ENCODE results near the gene CEP104. TPM values are rescaled to one million over a fixed set of nuclear protein-coding genes. Genes with fewer than 3 reads are reported as not detected.

CEP104 gene
- polyA plus RNA-seq, 1 donor (not counting 4 experiments of a cell fraction or from before 2014, with no cell fraction given), result 35.7 TPM

DNA sequence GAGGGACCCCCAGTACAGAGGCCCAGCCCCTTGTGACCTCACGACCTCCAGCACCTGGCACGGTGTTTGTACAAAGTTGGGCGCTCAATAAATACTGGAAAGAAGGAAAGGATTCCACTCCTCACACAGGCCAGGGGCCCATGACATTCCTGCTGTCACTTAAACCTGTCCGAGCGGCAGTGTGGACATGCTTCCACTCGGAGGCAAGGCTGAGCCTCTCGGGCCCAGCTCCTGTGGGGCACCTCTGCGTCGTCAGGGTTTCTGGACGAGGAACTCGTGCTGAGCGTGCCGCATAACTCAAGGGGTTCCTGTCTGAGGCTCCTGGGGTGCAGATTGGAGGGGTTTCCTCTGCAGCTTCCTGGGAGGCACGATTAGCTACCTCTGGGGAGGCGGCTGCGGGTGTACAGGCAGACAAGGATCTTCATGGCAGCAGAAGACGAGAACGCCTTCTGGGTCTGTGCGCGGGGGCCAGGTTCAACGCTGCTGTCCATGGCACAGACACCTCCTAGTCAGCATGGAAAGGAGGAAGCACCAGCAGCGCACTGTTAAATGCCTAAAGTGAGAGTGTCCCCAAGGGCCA is 88.1 kb downstream of the CEP104 start:
- no peaks in the 10 kb centered on the region for H3K79me2 ChIP-seq (ENCODE audit: control insufficient read depth, insufficient read depth, low read length)
- dilution Hi-C loops (cut with MboI; ENCODE audit: extremely low pct_ligation_motif_present, low sequenced_read_pairs), result no loop called here
- no peak overlapping the region for H3K4me2 ChIP-seq (ENCODE audit: control insufficient read depth, extremely low read depth, insufficient read depth, low read depth, low read length)
- H2AFZ ChIP-seq (ENCODE audit: control insufficient read depth, low read length), result no peak overlapping the region
- H3K9me1 ChIP-seq (ENCODE audit: control insufficient read depth, extremely low read depth, insufficient read depth, low read length), result no peaks in the 10 kb centered on the region
- peaks cover 5% of the 10 kb centered on the region for H3K4me1 ChIP-seq (ENCODE audit: control insufficient read depth, extremely low read depth, insufficient read depth, low read length)
- no peaks in the 10 kb centered on the region for H3K27me3 ChIP-seq (ENCODE audit: control insufficient read depth, extremely low read depth, insufficient read depth, low read length)
- no peaks in the 10 kb centered on the region for H3K36me3 ChIP-seq (ENCODE audit: control insufficient read depth in 2 of 2, extremely low read depth in 1 of 2, insufficient read depth in 2 of 2, low read length in 2 of 2)
- H3K9me3 ChIP-seq (ENCODE audit: control insufficient read depth, low read depth, low read length), result no peaks in the 10 kb centered on the region
- no peak overlapping the region for H3K9ac ChIP-seq (ENCODE audit: control insufficient read depth, extremely low read depth, insufficient read depth, low read length)
- no peaks in the 10 kb centered on the region for H4K20me1 ChIP-seq (ENCODE audit: control insufficient read depth, extremely low read depth, insufficient read depth, low read length)
- DNase-seq (ENCODE audit: low read depth, low spot score) (no peak), FAIRE-seq (no peak)
- TF ChIP-seq, protein P1, sequence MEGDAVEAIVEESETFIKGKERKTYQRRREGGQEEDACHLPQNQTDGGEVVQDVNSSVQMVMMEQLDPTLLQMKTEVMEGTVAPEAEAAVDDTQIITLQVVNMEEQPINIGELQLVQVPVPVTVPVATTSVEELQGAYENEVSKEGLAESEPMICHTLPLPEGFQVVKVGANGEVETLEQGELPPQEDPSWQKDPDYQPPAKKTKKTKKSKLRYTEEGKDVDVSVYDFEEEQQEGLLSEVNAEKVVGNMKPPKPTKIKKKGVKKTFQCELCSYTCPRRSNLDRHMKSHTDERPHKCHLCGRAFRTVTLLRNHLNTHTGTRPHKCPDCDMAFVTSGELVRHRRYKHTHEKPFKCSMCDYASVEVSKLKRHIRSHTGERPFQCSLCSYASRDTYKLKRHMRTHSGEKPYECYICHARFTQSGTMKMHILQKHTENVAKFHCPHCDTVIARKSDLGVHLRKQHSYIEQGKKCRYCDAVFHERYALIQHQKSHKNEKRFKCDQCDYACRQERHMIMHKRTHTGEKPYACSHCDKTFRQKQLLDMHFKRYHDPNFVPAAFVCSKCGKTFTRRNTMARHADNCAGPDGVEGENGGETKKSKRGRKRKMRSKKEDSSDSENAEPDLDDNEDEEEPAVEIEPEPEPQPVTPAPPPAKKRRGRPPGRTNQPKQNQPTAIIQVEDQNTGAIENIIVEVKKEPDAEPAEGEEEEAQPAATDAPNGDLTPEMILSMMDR (optimal IDR thresholded peaks at IDR 0.05 in 1 of 3, IDR thresholded peaks at IDR 0.05 in 1 of 3, conservative IDR thresholded peaks at IDR 0.05 in 1 of 3; ENCODE audit: extremely low read depth in 1 of 3, insufficient read depth in 2 of 3, low read length in 3 of 3), result no peak
- TF ChIP-seq EZH2 (IDR thresholded peaks at IDR 0.05; ENCODE audit: low read length), result no peak
- no peak overlapping the region for H3K27ac ChIP-seq (ENCODE audit: control insufficient read depth, insufficient read depth, low read length)
- no peak overlapping the region for H3K4me3 ChIP-seq (ENCODE audit: control insufficient read depth in 2 of 3, extremely low read depth in 1 of 3, insufficient read depth in 2 of 3, low read depth in 1 of 3, low read length in 3 of 3)

DNA sequence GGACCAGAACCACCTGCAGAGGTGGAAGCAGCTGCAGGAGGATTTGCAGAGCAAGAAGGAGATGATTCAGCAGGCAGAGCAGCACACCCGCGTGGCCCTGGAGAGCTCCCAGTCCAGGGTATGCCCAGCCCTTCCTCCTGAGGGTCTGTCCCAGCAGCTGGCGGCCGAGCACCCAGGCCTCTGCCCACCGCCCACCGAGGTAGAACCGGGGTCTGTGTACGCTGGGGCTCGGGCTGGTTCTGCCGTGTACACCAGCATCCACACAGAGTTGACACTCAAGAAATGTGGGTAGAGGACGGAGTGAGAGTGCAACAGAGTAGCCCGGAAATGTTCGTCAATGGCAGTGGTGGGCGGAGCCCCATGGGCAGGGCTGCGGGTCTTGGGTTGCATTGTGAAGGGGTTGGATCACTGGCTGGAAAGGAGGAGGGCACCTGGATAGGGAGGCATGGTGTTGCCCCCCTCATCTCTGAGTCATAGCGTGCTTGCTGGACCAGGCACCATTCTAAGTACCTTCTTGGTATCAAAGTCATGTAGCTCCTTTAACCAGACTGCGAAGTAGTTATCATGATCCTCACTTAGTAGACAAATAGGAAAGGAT is 89.6 kb downstream of the CEP104 start:
- Histone ChIP-seq H3K4me2 (ENCODE audit: control insufficient read depth, extremely low read depth, insufficient read depth, low read depth, low read length) (no peak overlapping the region), H3K36me3 (ENCODE audit: control insufficient read depth in 2 of 2, extremely low read depth in 1 of 2, insufficient read depth in 2 of 2, low read length in 2 of 2) (no peaks in the 10 kb centered on the region), H3K79me2 (ENCODE audit: control insufficient read depth, insufficient read depth, low read length) (no peaks in the 10 kb centered on the region), H3K27ac (ENCODE audit: control insufficient read depth, insufficient read depth, low read length) (no peak overlapping the region), H4K20me1 (ENCODE audit: control insufficient read depth, extremely low read depth, insufficient read depth, low read length) (no peaks in the 10 kb centered on the region), H3K9me1 (ENCODE audit: control insufficient read depth, extremely low read depth, insufficient read depth, low read length) (no peaks in the 10 kb centered on the region), H3K27me3 (ENCODE audit: control insufficient read depth, extremely low read depth, insufficient read depth, low read length) (no peaks in the 10 kb centered on the region), H3K9me3 (ENCODE audit: control insufficient read depth, low read depth, low read length) (no peaks in the 10 kb centered on the region), H2AFZ (ENCODE audit: control insufficient read depth, low read length) (no peak overlapping the region), H3K4me3 (ENCODE audit: control insufficient read depth in 2 of 3, extremely low read depth in 1 of 3, insufficient read depth in 2 of 3, low read depth in 1 of 3, low read length in 3 of 3) (no peak overlapping the region), H3K4me1 (ENCODE audit: control insufficient read depth, extremely low read depth, insufficient read depth, low read length) (no peaks in the 10 kb centered on the region), H3K9ac (ENCODE audit: control insufficient read depth, extremely low read depth, insufficient read depth, low read length) (no peak overlapping the region)
- no peak for TF ChIP-seq EZH2 (IDR thresholded peaks at IDR 0.05; ENCODE audit: low read length)
- TF ChIP-seq, protein P1 (optimal IDR thresholded peaks at IDR 0.05 in 1 of 3, IDR thresholded peaks at IDR 0.05 in 1 of 3, conservative IDR thresholded peaks at IDR 0.05 in 1 of 3; ENCODE audit: extremely low read depth in 1 of 3, insufficient read depth in 2 of 3, low read length in 3 of 3), result no peak
- FAIRE-seq (no peak), DNase-seq (ENCODE audit: low read depth, low spot score) (no peak)
- dilution Hi-C loops (cut with MboI; ENCODE audit: extremely low pct_ligation_motif_present, low sequenced_read_pairs), result no loop called here

Measured in keratinocyte (primary cell).